HCT116 (cell line): ENCODE data around the gene LIN7C.

ENCODE experiments used
- CTCF ChIP-seq, 3 experiments: fragments of 200-600 bp in 1 of 3; sonication (generic) in 1 of 3; IDR thresholded peaks in 2 of 3; conservative IDR thresholded peaks in 1 of 3; 2 replicates each; pipeline ENCODE4 v1.5.1; 2012 to 2017; ENCODE audit warnings: low read depth in 2 of 3, low read length in 2 of 3, antibody characterized with exemption in 1 of 3, borderline replicate concordance in 1 of 3, control low read depth in 1 of 3, mild to moderate bottlenecking in 1 of 3, mixed read lengths in 1 of 3, mixed run types in 1 of 3, moderate library complexity in 1 of 3; ENCODE audit not compliant: insufficient read depth in 1 of 3
- RAD21 ChIP-seq: IDR thresholded peaks from 2 replicates; pipeline ENCODE4 v1.6.1; 2012; ENCODE audit warnings: low read depth, mild to moderate bottlenecking

DNA sequence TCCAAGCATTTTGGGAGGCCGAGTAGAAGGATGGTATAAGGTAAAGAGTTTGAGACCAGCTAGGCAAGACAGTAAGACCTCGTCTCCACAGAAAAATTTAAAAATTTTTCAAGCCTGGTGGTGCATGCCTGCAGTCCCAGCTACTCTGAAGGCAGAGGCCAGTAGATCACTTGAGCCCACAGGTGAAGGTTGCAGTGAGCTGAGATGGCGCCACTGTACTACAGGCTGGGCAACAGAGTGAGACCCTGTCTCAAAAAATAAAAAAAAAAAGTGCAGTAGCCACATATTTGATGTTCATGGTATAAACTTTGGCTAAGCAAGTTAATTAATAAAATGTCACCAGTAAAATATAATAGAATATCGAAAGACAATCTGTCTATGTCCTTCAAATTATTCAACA lies 60.9 kb downstream of the LIN7C start:
- TF ChIP-seq RAD21 (no peak), CTCF (IDR thresholded peaks at IDR 0.05 in 2 of 3, conservative IDR thresholded peaks at IDR 0.05 in 1 of 3; ENCODE audit: borderline replicate concordance in 1 of 3, insufficient read depth in 1 of 3, low read depth in 2 of 3, low read length in 2 of 3) (no peak)
